Stimulated activated CD4-positive, alpha-beta T cell treated with anti-CD3 and anti-CD28 coated beads, Interleukin-1b, Interleukin-23, amount 100 ng/mL, for 1 hour (primary cell): ENCODE results near the gene TP63.

ENCODE experiments used
- DNase-seq, 2 donors: peaks; one replicate each; pipeline ENCODE4 v3.0.0-alpha.2; 2020; ENCODE audit warnings: low read depth in 2 of 2

TP63 gene

GRCh38 chr3:189851682-189852081 is 220.5 kb downstream of the TP63 start:
- no peak for DNase-seq

DNA sequence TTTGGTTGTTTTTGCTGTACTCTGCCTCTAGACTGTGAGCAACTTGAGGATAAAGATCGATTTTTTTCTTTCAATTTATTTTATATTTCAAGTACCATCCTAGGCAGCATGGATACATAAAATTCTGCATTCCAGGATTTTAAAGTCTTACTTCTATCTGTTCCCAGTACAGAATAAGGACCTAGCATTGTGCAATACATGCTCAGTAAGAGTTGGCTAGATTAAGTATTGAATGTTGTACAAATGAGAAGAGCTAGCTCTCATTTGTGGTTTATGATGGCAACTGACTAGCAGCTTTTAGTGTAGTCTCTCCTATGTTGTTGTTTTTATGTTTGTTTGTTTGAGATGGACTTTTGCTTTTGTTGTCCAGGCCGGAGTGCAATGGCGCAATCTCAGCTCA is 222.7 kb downstream of the TP63 start:
- DNase-seq = no peak

DNA sequence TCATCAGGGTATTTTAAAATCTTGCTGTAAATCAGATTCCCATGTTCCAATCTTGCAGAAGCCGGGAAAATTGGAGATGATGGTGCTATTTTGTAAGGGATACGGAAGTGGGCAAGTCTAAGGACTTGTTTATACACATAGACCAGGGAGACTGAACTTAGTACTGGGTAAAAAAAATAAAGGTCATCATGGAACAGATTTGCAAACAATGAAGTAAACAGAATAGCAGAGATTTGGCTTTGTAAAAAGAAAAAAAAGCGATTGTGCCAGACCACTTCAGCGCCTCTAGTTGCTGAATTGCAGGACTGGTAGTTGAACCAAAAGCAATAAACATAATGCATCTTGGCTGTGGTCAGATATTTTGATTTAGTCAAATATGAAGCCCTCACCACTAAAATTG is 229.1 kb downstream of the TP63 start:
- DNase-seq = no peak

DNA sequence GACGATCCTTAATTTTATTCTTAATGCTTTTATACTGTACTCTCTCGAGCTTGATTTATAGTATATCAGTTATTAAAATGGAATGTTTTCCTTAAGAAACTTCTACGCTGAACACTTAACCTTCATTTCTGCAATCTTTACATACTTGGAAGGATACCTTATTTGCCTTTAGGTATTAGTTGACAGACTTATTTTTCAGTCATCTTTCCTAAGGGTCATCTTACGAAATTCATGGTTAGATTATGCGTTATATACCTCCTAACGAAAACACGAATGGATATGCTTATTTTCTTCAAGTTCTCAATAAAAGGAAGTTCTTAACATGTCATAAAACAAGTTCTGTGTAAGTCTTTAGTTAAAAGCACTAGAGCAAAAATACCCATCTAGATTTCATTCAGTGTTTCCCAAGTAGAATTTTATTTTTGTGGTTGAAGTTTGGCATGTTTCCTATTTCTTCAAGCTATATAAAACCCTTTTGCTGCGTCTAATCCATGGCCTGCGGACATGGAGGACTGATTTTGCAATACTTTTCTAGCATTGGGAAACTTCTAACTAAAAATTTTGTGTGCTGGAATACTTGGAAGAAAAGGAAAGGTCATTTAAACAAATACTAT is 231.3 kb downstream of the TP63 start:
- DNase-seq = no peak

- DNase-seq = no peak
These were observed 231.8 kb downstream of the TP63 start for GRCh38 chr3:189863031-189863430.

DNA sequence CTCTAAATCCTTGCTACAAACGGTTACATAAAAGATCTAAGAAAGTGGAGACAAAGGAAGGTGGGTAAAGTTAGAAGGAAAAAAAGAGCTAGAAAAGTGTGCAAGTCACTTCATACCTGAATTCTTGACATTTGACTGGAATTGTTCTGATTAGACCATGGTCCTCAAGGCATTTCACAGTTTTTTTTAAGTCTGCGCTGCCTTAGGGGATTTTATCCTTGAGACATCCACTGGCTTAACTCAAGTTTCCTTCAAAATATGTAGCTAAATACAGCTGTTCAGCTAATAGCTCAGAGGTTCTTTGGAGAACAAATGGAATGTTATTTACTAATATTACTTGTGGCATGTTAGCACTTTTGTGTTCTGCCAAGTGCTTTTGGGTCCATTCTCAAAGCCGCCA is 236.9 kb downstream of the TP63 start:
- no peak for DNase-seq

GRCh38 chr3:189869165-189869564 is 238.0 kb downstream of the TP63 start:
- DNase-seq = no peak

DNA sequence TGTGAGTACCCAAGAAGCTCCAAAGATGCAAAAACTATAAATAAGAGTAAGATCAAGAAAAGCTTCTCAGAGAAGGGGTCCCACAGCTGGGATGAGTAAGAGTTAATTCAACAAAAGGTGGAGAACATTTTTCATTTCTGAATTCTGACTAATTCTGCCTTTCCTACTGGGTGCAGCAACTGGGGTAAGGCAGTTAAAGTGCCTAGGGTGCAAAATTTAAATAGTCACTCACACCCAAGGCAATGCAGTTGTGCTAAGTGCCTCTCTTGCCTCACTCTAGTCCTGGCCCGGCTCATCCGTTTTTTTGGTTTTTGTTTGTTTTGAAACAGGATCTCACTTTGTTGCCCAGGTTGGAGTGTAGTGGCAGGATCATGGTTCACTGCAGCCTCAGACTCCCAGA is 240.2 kb downstream of the TP63 start:
- no peak for DNase-seq

DNA sequence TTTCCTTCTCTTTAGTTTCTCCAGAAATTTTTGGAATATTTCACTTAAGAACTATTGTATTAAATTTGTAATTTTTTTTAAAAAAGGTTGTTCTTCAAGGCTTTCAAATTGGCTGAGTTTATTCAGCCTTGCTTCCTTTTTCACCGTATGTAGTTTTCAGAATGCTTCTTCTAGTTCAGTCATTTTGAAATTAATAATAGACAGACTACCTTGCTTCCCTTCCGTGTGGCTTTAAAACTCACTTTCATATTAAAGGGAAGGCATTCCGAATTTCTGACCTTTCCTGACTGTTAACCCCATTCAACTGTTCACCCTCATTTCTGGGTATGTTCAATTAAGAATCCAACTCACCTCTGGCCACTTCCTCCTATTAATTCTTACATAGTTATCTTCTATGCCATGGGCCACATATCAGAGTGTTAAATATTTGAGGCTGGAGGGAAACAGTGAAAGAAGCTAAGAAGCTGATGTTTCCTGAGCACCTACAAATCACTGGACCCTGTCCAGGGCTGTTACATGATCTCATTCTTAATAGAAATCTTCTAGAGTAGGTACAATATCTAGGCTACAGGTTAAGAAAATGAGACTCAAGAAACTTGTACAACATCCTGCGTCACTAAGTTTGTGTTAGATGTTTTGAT is 252.0 kb downstream of the TP63 start:
- DNase-seq = no peak

DNA sequence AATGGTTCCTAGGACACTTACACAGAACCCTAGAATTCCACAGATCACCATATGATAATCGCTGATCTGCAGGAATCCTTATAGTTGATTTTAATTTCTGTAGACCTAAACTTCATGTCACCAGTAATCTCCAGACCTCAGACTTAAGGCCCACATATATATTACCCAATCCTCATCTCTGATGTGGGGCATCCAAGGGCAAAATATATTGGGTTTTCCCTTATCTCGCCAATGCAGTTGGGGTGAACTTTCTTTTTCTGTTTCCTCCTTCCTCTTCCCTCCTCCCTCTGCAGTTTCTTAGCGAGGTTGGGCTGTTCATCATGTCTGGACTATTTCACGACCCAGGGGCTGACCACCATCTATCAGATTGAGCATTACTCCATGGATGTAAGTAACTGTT is 259.3 kb downstream of the TP63 start:
- no peak for DNase-seq

GRCh38 chr3:189896533-189896932 is 265.3 kb downstream of the TP63 start:
- DNase-seq = no peak

DNA sequence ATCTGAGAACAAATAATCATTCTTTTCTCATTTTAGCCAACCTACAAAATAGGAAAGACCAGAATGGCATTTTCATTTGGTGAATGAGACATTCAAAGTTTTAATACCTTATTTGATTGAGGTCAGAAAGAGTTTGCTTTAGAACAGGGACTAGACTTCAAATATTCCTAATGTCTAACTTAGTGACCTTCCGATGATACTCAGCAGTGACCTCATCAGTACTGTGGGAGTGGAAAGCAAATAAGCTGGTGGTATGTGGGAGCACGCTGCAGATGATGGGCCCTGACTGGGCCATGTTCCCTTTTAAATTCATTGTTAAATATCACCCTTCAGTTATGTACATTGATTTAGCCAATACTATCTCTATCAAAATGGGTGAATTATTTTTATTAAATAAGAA is 266.2 kb downstream of the TP63 start:
- DNase-seq = no peak

DNA sequence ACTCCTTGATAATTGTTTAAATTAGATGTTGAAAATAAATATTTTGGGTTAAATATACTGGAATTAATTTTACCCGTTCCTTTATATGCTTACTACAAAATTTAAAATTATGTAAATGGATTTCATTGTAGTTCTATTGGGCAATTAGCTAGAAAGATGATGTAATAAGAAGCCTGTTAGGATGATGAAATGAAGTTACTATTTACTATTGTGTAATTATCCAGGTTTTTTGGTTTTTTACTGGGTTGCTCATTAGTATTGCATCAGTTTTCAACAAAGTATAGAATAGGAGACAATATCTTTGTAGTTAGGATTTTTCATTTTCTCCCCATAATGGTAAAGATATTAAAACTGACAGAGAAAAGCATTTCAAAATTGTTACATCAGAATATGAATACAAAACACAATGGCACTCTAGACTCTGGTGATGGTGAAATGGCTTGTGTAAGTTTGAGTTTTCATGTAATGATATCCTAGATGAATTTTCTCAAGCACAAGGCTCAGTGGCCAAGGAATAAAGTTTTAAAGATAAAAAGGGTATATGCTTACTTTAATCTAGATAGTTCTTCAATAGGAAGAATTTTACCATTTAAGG is 267.5 kb downstream of the TP63 start:
- DNase-seq = no peak

- no peak for DNase-seq
These were observed 268.0 kb downstream of the TP63 start for GRCh38 chr3:189899186-189899585.

GRCh38 chr3:189900578-189900977 is 269.4 kb downstream of the TP63 start:
- DNase-seq = no peak

DNA sequence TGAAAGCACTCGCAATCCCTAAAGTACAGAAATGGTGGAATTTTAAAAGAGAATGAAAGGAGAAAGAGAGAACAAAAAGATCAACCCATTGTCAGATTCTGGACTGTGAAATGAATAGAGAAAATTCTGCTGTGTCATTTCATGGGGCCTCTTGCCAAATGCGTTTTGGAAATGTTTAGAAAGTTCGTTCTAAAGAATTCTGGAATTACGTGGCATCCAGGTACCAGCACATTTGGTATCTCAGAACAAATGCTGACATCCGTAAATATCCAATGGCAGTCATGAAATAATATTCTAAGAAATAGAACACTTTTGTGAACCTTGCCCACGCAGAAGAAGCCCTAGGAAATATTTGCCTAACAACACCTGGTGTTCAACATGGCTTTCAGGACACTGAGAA is 270.3 kb downstream of the TP63 start:
- no peak for DNase-seq

DNA sequence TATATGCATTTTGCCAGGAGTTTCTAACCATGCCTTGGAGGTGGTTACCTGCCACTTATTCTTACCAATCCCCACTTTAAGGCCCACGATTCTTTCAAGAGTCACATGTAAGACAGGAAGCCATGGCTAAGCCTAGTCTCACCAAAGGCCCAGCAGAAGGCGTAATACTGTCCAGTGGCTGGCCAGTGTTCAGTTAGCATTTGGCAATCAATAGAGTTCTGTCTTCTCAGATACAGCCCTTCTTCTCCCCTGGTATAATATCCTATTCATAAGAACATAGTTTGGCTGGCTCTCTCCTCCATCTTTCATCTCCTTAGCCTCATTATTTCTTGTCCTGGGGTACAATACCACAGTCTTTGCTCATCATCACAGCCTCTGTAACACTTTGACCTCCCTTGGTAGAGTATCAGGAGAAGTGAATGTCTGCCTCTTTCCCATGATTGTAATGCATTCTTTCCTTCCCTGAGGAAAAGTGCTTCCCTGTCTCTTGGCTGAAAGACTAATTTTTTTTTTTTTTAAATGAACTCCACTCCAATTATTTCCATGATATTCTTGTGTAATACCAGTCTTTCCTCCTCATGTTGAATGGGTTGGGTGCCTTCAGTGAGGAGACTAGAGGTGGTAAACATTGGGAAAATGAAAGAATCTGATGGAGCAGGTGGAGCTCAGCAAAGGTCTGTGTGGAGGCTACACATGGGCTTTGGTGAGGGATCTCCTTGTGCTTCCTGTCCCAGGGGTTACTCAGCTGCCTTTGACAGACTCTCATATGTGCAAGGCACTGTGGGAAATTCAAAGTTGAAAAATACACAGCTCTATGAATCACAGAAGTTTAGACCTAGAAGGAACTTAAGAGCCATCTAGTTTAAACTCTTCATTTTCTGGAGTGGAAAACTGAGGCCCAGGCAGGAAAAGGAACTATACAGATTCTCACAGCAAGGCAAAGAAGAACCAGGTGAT is 271.3 kb downstream of the TP63 start:
- no peak for DNase-seq

DNA sequence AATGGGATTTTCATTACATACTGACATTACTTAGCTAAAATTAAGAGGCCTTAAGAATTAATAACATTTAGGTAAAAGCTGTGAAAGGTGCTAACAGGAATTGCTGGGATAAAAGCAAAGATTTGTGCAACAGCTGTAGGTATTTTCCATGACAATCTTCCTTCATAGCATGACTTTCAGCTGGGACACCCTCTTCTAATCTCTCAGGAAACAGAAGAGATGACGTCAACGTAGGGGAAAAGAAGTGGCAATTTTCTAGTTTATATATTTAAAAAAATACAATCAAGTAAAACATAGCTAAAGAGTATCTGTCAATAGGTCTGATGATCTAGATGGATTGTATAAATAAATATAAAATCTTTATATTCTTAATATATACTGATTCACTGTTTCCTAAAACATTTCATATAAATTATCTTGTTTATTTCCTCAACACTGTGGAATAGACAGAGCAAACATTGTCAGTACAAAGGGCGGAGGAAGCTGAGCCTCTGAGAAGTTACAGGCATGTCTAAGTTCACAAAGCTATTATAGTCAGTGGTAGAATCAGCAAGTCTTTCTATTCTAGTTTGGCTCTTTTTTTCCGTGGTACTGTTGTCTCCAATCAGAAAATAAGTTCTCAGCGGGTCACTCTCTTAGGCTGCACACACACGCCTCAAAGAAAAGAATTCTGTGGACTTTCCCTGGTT is 272.5 kb downstream of the TP63 start:
- DNase-seq = no peak

- DNase-seq = no peak
These were observed 276.6 kb downstream of the TP63 start for GRCh38 chr3:189907803-189908202.

- DNase-seq = no peak
These were observed 277.5 kb downstream of the TP63 start for GRCh38 chr3:189908646-189909045.

- DNase-seq = no peak
These were observed 277.9 kb downstream of the TP63 start for GRCh38 chr3:189909139-189909538.

DNA sequence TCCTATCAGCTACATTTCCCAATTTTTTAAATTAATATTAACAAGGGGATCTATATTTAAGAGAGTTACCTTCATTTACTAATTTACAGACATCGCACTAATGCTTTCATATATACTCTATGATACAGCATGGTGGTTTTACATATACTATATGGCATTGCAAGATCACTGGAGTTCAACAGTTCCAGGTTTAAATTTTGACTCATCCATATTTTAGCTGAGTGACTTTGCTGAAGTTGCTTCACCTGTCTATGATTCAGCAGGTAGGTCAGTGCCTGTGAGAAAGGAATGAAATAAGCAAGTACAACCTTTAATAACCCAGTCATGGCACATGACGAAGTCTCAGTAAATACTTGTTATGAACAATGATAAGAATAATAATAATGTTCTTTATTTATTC is 278.4 kb downstream of the TP63 start:
- DNase-seq = no peak
